Mesenchymal stem cell (in vitro differentiated cells and primary cell): ENCODE data around the gene HCRTR1.

Experiments used
- DNase-seq: peaks from one replicate; pipeline ENCODE4 v3.0.0-alpha.2; 2013
- H2AFZ ChIP-seq: one replicate; pipeline ENCODE4 v1.6.1; 2013; ENCODE audit warnings: low read depth, mild to moderate bottlenecking, control low read depth, inconsistent platforms, low read length, moderate library complexity
- H2AK5ac ChIP-seq: 2 replicates; pipeline ENCODE4 v1.6.1; 2013; ENCODE audit warnings: low read length, moderate library complexity, mild to moderate bottlenecking, inconsistent platforms; ENCODE audit not compliant: severe bottlenecking
- H2BK120ac ChIP-seq: one replicate; pipeline ENCODE4 v1.6.1; 2013; ENCODE audit warnings: low read depth, mild to moderate bottlenecking, inconsistent platforms, low read length, moderate library complexity
- H2BK12ac ChIP-seq, 2 experiments: one replicate each; pipeline ENCODE4 v1.6.1; 2013; ENCODE audit warnings: inconsistent platforms in 2 of 2, low read length in 2 of 2, mild to moderate bottlenecking in 2 of 2, moderate library complexity in 2 of 2, control low read depth in 1 of 2
- H2BK15ac ChIP-seq: one replicate; pipeline ENCODE4 v1.6.1; 2013; ENCODE audit warnings: mild to moderate bottlenecking, low read depth, inconsistent platforms; ENCODE audit not compliant: poor library complexity, severe bottlenecking
- H2BK5ac ChIP-seq: 2 replicates; pipeline ENCODE4 v1.6.1; 2013; ENCODE audit warnings: low read depth, mild to moderate bottlenecking, low read length, control low read depth, inconsistent platforms; ENCODE audit not compliant: poor library complexity, severe bottlenecking
- H3K14ac ChIP-seq, 2 experiments: one replicate each; pipeline ENCODE4 v1.6.1; 2013; ENCODE audit warnings: inconsistent platforms in 2 of 2, low read length in 2 of 2, control low read depth in 1 of 2, mild to moderate bottlenecking in 1 of 2, moderate library complexity in 1 of 2
- H3K18ac ChIP-seq, 2 experiments: one replicate each; pipeline ENCODE4 v1.6.1; 2013; ENCODE audit warnings: inconsistent platforms in 2 of 2, low read length in 2 of 2, control low read depth in 1 of 2, low read depth in 1 of 2, mild to moderate bottlenecking in 1 of 2
- H3K23ac ChIP-seq, 2 experiments: one replicate each; pipeline ENCODE4 v1.6.1; 2013; ENCODE audit warnings: inconsistent platforms in 2 of 2, low read length in 2 of 2, mild to moderate bottlenecking in 2 of 2, moderate library complexity in 2 of 2, control low read depth in 1 of 2
- H3K27ac ChIP-seq: 2 replicates; pipeline ENCODE4 v1.5.1; 2013; ENCODE audit warnings: mild to moderate bottlenecking, moderate library complexity, low read length, control low read depth, inconsistent platforms; ENCODE audit not compliant: poor library complexity, severe bottlenecking
- H3K27me3 ChIP-seq, 2 experiments: 2 replicates each; pipeline versions ENCODE4 v1.6.1 to v1.7.0; 2013; ENCODE audit warnings: low read length in 2 of 2, mild to moderate bottlenecking in 2 of 2, moderate library complexity in 2 of 2, control low read depth in 1 of 2, inconsistent platforms in 1 of 2; ENCODE audit not compliant: control insufficient read depth in 1 of 2, insufficient read depth in 1 of 2
- H3K36me3 ChIP-seq, 2 experiments: 2 replicates each; pipeline versions ENCODE4 v1.6.1 to v1.7.0; 2013; ENCODE audit warnings: low read length in 2 of 2, control low read depth in 1 of 2, inconsistent platforms in 1 of 2, low read depth in 1 of 2, mild to moderate bottlenecking in 1 of 2; ENCODE audit not compliant: insufficient read depth in 2 of 2, control insufficient read depth in 1 of 2
- H3K4ac ChIP-seq, 2 experiments: one replicate each; pipeline ENCODE4 v1.6.1; 2013; ENCODE audit warnings: inconsistent platforms in 2 of 2, low read length in 2 of 2, mild to moderate bottlenecking in 2 of 2, moderate library complexity in 2 of 2, control low read depth in 1 of 2, low read depth in 1 of 2
- H3K4me1 ChIP-seq: 2 replicates; pipeline ENCODE4 v1.6.1; 2013; ENCODE audit warnings: low read depth, low read length, control low read depth; ENCODE audit not compliant: control insufficient read depth, insufficient read depth
- H3K4me2 ChIP-seq: 2 replicates; pipeline ENCODE4 v1.6.1; 2013; ENCODE audit warnings: low read length, mild to moderate bottlenecking, inconsistent platforms; ENCODE audit not compliant: poor library complexity, severe bottlenecking
- H3K4me3 ChIP-seq, 2 experiments: 2 replicates each; pipeline versions ENCODE4 v1.5.1 to v1.7.0; 2013; ENCODE audit warnings: low read length in 2 of 2, mild to moderate bottlenecking in 2 of 2, control low read depth in 1 of 2, low read depth in 1 of 2; ENCODE audit not compliant: insufficient read depth in 1 of 2
- H3K79me1 ChIP-seq: replicated peaks from 2 replicates; pipeline ENCODE4 v1.6.1; 2013; ENCODE audit warnings: mild to moderate bottlenecking, control low read depth, low read length, inconsistent platforms; ENCODE audit not compliant: poor library complexity, severe bottlenecking
- H3K9ac ChIP-seq: 2 replicates; pipeline ENCODE4 v1.7.0; 2013; ENCODE audit warnings: mild to moderate bottlenecking, low read length, moderate library complexity
- H3K9me3 ChIP-seq: 2 replicates; pipeline ENCODE4 v1.7.0; 2013; ENCODE audit warnings: mild to moderate bottlenecking, low read length; ENCODE audit not compliant: control insufficient read depth
- H4K8ac ChIP-seq: one replicate; pipeline ENCODE4 v1.6.1; 2013; ENCODE audit warnings: inconsistent platforms, mild to moderate bottlenecking, low read length, moderate library complexity
- H4K91ac ChIP-seq: one replicate; pipeline ENCODE4 v1.6.1; 2013; ENCODE audit warnings: mild to moderate bottlenecking, low read length, inconsistent platforms
- WGBS: methylation state at CpG from one replicate; pipeline ENCODE4 v1.1.7; 2013; ENCODE audit warnings: mixed read lengths; 5-methylcytosine and 5-hydroxymethylcytosine counted together

HCRTR1 gene

DNA sequence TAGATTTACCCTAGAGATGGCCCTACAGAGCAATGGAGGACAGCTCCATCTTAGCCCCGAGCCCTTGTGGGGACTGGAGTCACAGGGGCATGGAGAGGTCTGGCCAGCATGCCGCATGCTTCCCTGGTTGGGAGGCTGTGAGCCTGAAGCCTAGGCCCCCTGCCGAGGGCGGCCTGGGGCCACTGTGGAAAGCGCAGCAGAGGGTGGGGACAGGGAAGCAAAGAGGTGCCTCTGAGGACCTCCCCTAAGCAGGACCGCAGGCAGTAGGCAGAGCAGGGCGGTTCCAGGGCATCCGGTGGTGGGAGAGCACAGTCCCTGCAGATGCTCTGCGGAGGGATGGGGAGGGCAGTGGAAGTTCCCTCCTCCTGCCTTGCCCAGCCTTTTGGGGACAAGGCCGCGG, 53.7 kb downstream of the HCRTR1 start:
- H3K18ac ChIP-seq, result no peak overlapping the region
- H3K79me1 ChIP-seq, result no peaks in the 10 kb centered on the region
- H3K9ac ChIP-seq, result no peak overlapping the region
- no peak overlapping the region for H4K91ac ChIP-seq
- H3K4me1 ChIP-seq, result peaks cover 29% of the 10 kb centered on the region
- no peak overlapping the region for H2BK15ac ChIP-seq
- no peak overlapping the region for H4K8ac ChIP-seq
- no peak overlapping the region for H2AFZ ChIP-seq
- DNase-seq, result no peak
- no peaks in the 10 kb centered on the region for H3K27me3 ChIP-seq
- H3K4me3 ChIP-seq, result no peak overlapping the region
- 91% methylated on average over 11 of the region's 11 CpGs for WGBS
- H3K36me3 ChIP-seq, result peaks cover 20 to 69% of the 10 kb centered on the region in 2 experiments
- H2AK5ac ChIP-seq, result no peak overlapping the region
- no peak overlapping the region for H2BK5ac ChIP-seq
- H2BK12ac ChIP-seq, result no peak overlapping the region
- no peak overlapping the region for H3K4ac ChIP-seq
- H3K9me3 ChIP-seq, result no peaks in the 10 kb centered on the region
- no peak overlapping the region for H2BK120ac ChIP-seq
- H3K23ac ChIP-seq, result no peak overlapping the region
- H3K27ac ChIP-seq, result no peak overlapping the region
- H3K4me2 ChIP-seq, result no peak overlapping the region
- no peak overlapping the region for H3K14ac ChIP-seq

DNA sequence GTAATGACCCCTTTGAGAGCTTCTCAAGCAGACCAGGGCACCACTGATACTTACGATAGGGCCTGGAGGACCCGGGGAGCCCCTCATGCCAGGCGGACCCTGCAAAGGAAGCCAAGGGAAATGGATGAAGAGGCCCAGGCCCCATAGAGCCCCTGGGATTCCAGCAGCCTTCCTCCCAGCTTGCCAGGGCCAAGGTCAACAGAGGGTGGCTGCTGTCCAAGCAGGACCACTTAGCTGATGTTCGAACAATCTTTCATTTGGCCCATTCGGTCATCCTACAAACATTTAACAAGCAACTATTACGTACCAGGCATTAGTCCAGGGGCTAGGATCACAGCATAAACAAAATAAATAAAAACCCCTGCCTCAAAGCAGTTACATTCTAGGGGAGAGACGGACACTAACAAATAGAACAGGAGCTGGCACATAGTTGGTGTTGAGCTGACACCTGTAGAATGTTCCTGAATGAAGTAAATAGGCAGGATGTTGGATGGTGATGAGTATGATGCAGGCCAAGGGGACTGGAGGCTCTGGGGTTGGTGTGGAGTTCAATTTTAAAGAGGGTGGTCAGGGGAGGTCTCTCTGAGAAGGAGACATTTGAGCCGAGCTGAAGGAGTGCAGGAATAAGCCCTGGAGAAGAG, 54.2 kb downstream of the HCRTR1 start:
- no peak overlapping the region for H3K4me2 ChIP-seq
- H3K36me3 ChIP-seq, result peaks cover 21 to 69% of the 10 kb centered on the region in 2 experiments
- H3K9ac ChIP-seq, result no peak overlapping the region
- H3K23ac ChIP-seq, result no peak overlapping the region
- H3K4ac ChIP-seq, result no peak overlapping the region
- 90% methylated on average over 8 of the region's 8 CpGs for WGBS
- H2BK5ac ChIP-seq, result no peak overlapping the region
- no peak overlapping the region for H3K18ac ChIP-seq
- H3K27ac ChIP-seq, result no peak overlapping the region
- H3K79me1 ChIP-seq, result no peaks in the 10 kb centered on the region
- no peaks in the 10 kb centered on the region for H3K9me3 ChIP-seq
- H3K4me3 ChIP-seq, result no peak overlapping the region
- H4K91ac ChIP-seq, result no peak overlapping the region
- H4K8ac ChIP-seq, result no peak overlapping the region
- peaks cover 24% of the 10 kb centered on the region for H3K4me1 ChIP-seq
- no peaks in the 10 kb centered on the region for H3K27me3 ChIP-seq
- no peak overlapping the region for H2BK12ac ChIP-seq
- H3K14ac ChIP-seq, result no peak overlapping the region
- H2AFZ ChIP-seq, result no peak overlapping the region
- DNase-seq, result no peak
- no peak overlapping the region for H2AK5ac ChIP-seq
- H2BK15ac ChIP-seq, result no peak overlapping the region
- no peak overlapping the region for H2BK120ac ChIP-seq

DNA sequence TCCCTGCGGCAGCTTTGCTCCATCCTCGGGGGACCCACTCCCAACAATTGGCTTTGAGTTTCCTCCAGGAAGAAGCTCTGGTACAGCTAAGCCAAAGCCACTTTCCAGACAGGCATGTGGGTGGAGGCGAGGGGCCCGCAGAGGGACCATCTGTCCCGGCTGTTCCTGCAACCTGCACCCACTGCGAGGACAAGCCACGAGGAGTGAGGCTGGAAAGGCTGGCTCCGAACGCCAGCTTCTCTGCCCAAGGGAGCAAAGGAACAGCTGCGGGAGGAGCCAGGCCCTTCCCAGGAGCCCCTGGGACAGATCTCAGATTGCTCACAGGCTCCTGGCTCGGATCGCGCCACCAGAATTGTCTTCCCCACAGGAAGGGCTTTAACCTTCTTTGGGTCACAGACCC, 55.5 kb downstream of the HCRTR1 start:
- Histone ChIP-seq H2BK120ac (no peak overlapping the region), H3K14ac (no peak overlapping the region), H3K36me3 (peaks cover 23 to 65% of the 10 kb centered on the region in 2 experiments), H2BK12ac (no peak overlapping the region), H4K91ac (no peak overlapping the region), H2AK5ac (no peak overlapping the region), H3K4me2 (no peak overlapping the region), H3K9ac (no peak overlapping the region), H3K79me1 (no peaks in the 10 kb centered on the region), H2AFZ (no peak overlapping the region), H3K23ac (no peak overlapping the region), H3K4me1 (peaks cover 17% of the 10 kb centered on the region), H2BK15ac (no peak overlapping the region), H3K4me3 (no peak overlapping the region), H3K18ac (no peak overlapping the region), H3K27ac (no peak overlapping the region), H4K8ac (no peak overlapping the region), H2BK5ac (no peak overlapping the region), H3K9me3 (no peaks in the 10 kb centered on the region), H3K4ac (no peak overlapping the region), H3K27me3 (no peaks in the 10 kb centered on the region)
- WGBS, result 85% methylated on average over 13 of the region's 13 CpGs
- DNase-seq, result no peak

DNA sequence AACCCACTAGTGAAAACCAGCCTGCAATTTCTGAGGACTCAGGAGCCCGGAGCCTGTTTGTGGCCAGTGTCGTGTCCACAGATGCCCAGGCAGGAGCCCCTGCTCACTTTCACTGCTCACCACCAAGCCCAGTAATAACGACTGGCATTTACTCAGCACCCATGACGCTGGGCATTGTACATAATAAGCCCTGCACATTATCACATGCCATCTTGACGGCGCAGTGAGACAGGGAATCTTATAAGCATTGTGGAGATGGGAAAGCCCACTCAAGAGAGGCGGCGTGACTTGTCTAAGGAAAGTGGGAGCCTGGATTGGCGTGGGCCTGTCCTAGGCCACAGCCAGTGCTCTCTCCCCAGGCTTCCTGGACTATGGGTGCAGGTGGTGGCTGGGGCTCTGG, 55.9 kb downstream of the HCRTR1 start:
- Histone ChIP-seq H2BK120ac (no peak overlapping the region), H3K79me1 (no peaks in the 10 kb centered on the region), H3K9ac (no peak overlapping the region), H3K4me2 (no peak overlapping the region), H3K9me3 (no peaks in the 10 kb centered on the region), H3K4me3 (no peak overlapping the region), H2AK5ac (no peak overlapping the region), H4K8ac (no peak overlapping the region), H2BK15ac (no peak overlapping the region), H3K36me3 (peaks cover 24 to 70% of the 10 kb centered on the region in 2 experiments), H3K18ac (no peak overlapping the region), H4K91ac (no peak overlapping the region), H3K27ac (no peak overlapping the region), H2BK5ac (no peak overlapping the region), H3K4ac (no peak overlapping the region), H3K14ac (no peak overlapping the region), H3K27me3 (no peaks in the 10 kb centered on the region), H3K23ac (no peak overlapping the region), H2BK12ac (no peak overlapping the region), H3K4me1 (peaks cover 17% of the 10 kb centered on the region), H2AFZ (no peak overlapping the region)
- 94% methylated on average over 7 of the region's 9 CpGs for WGBS
- no peak for DNase-seq
